NCI-H1930 (cell line): ENCODE results near the gene TRHDE.

Source experiments
- DNase-seq, 2 experiments: peaks; one replicate each; lab custom pipeline; 2025; lab: John Stamatoyannopoulos, UW

The TRHDE gene

GRCh38 chr12:72444125-72444524 is 172.0 kb downstream of the TRHDE start:
- no peak for DNase-seq

GRCh38 chr12:72444566-72444965 is 172.4 kb downstream of the TRHDE start:
- DNase-seq = no peak

DNA sequence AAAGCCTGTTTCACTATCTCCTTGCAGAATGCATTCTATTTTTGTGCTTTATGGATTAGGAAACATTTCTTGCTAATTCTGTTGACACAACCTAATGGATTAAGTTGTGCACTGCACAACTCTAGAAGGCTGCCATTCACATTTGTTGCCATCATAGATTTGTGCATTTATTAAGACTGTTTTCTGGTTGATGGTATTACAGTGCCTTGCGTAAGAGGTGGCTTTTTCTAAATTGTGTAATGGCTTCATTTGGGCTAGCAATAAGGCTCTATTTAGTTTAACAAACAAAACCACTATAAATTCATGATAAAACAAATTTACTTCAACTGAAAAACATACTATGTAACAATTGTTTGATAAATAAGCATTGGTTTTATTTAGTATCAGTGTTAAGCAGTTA is 175.9 kb downstream of the TRHDE start:
- DNase-seq = no peak

DNA sequence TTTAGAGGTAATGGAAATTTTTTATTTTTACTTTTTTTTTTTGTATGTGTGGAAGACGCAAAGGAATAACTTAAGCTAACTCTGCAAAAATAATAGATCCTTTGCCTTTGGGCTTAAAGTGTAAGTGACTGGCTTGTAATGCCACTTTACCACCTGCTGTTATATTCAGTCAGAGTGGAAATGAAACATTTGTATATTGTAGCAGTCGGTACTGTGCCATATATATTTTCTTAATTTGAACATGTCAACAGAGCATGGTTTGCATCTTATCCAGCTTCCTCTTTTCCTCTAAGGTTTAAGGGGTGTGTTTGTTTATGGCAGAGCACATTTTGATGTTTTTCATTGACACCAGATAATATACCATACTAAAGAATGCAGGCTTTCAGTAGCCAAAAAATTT is 176.6 kb downstream of the TRHDE start:
- no peak for DNase-seq

DNA sequence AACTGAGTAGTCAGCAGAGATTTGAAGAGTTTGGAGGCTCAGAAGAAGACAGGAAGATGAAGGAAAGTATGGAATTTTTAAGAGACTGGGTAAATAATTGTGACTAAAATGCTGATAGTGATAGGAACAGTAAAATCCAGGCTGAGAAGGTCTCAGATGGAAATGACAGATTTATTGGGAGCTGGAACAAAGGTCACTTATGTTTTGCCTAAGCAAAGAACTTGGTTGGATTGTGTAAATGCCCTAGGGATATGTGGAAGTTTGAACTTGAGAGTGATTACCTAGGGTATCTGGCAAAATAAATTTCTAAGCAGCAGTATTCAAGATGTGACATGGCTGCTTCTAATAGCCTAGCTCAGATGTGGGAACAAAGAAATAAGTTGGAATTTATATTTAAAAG is 180.9 kb downstream of the TRHDE start:
- DNase-seq = no peak

DNA sequence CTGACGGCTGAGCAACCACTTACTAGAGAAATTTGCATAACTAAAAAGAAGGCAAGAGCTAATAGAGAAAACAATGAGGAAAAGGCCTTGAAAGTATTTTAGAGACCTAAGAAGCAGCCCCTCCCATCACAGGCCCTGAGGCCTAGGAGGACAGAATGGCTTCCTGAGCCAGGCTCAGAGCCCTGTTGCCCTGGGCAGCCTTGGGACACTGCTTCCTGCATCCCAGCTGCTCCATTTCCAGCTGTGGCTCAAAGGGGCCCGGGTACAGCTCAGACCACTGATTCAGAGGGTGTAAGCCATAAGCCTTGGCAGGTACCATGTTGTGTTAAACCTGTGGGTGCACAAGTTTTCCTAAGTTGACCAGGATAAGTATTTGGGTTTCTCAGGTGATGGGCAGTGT is 181.4 kb downstream of the TRHDE start:
- no peak for DNase-seq

- DNase-seq = no peak
These were observed 192.3 kb downstream of the TRHDE start for GRCh38 chr12:72464471-72464870.

DNA sequence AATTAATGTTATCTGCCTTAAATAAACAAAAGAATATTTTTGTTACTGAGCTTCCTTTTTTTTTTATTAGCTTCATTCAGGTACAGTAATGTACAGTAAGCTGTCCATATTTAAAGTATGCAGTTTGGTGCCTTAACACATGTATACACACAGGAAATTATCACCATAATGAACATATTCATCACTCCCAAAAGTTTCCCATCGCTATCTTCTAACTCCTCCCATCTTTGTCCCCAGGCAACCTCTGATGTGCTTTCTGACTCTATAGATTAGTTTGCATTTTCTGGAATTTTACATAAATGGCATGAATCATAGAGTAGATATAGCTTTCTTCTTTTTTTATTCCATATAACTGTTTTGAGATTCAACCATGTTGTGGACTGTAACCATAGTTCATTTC is 193.0 kb downstream of the TRHDE start:
- no peak for DNase-seq

DNA sequence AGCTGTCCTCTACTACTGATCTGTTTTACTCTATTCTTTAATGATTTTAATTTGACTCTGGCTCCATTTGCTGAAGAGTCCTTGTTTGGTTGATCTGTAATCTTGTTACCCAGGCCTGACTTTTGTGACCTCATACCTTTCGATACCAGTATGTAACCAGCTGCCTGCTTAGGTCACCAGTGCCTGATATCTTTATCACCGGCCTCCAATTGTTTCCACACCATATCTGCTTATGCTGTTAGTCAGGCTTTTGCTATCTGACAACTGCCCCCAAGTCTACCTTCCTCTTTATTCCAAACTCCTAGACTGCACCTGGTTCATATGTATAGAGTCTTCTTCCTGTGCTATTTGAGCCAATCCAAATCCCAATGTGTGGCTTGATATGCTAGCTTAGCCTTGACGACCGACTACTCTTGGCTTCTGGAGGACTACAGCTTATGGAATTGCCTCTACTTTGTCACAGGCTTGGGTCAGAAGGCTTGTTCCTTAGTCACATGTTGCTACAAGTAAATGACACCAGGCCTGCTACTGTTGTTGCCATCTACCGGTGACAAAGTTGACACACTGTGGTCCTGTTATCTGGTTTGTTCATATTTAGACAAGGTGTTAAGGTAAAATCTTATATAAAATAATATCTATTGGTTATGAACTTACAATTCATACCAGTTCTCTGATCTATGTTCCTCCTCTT is 193.9 kb downstream of the TRHDE start:
- DNase-seq = no peak

- DNase-seq = no peak
These were observed 195.8 kb downstream of the TRHDE start for GRCh38 chr12:72467985-72468384.

- no peak for DNase-seq
These were observed 196.3 kb downstream of the TRHDE start for GRCh38 chr12:72468505-72468904.

DNA sequence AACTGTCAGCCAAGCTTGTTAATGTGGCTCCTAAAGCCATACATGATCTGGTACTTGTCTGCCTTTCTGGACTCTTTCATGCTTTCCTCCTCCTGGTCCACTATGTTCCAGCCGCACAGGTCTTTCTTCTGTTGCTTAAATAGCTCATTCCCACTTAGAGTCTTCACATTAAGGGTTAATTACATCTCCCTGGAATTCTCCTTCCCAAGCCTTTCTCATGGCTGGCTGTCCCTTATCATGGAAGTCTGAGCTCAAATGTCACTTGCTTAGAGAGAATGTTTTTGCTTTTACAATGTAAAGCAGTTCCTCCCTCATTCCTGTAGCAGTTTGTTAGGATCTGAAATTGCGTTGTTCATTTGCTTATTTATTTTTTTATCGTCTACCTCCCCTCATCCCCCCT is 199.6 kb downstream of the TRHDE start:
- no peak for DNase-seq

GRCh38 chr12:72472350-72472749 is 200.2 kb downstream of the TRHDE start:
- DNase-seq = no peak

DNA sequence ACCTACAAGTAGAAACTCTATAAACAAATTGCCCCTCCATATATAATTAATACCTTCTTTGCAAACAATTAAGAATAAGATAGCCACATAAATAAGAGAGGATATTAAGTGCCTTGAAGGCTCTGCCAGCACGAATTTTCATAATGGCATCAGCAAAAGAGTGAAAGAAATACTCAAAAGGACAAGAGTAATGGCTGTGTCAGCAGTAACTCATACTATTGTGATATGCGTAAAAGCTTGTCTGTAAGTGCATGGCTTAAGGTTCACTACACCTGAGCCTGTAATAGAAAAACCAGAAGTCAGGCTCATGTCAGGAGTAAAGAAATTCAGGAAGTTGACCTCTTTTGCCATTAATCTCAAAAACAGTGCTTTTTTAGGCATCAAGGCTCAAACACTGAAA is 204.1 kb downstream of the TRHDE start:
- DNase-seq = no peak

- no peak for DNase-seq
These were observed 213.0 kb downstream of the TRHDE start for GRCh38 chr12:72485017-72485701.

DNA sequence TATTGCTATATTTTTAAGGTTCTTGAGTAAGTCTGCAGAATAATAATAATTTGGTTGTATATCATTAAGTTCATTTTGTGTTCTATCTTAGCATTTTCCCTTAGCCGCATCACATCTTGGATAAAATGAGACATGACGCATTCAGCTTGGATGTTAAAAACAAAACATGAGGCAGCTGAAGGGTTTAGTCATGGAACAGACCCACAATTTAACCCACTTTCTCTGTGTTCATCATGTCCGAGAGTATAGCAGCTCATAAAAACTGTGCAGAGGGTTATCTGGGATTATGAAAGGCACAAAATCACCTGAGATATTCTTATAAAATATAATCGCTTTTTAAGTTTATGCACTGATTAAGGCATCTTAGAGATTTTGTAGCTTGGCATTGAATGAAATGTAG is 219.3 kb downstream of the TRHDE start:
- no peak for DNase-seq

- DNase-seq = no peak
These were observed 221.2 kb downstream of the TRHDE start for GRCh38 chr12:72493407-72493806.

GRCh38 chr12:72498354-72498753 is 226.2 kb downstream of the TRHDE start:
- no peak for DNase-seq

- DNase-seq = no peak
These were observed 227.1 kb downstream of the TRHDE start for GRCh38 chr12:72499244-72499643.

- no peak for DNase-seq
These were observed 230.4 kb downstream of the TRHDE start for GRCh38 chr12:72502546-72502945.

DNA sequence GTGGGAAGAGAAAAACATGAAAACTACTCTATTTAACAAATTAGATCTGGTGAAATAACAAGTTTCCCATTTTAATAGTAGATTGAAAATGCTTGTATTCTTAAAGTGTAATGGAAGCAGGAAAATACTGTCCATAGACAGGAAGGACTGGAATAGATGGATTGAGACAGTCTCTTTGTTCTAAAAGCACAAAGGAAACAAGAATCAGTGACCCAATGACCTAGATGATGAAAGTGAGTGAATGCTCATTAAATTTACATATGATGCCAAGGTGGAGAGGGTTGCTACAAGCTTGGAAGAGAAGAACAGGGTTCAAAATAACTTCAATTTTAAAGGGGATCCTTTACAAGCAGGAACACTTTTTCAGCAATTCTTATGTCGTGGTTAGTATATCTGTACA is 233.1 kb downstream of the TRHDE start:
- no peak for DNase-seq

- DNase-seq = no peak
These were observed 237.7 kb downstream of the TRHDE start for GRCh38 chr12:72509891-72510290.

GRCh38 chr12:72510772-72511171 is 238.6 kb downstream of the TRHDE start:
- DNase-seq = no peak

GRCh38 chr12:72511498-72511897 is 239.3 kb downstream of the TRHDE start:
- no peak for DNase-seq
